Fibroblast of mammary gland (primary cell): ENCODE results near the gene TTC33.

Experiments used
- DNase-seq: peaks from one replicate; pipeline ENCODE4 v3.0.0-alpha.2; 2010; ENCODE audit warnings: low read depth
- H3K4me3 ChIP-seq: 2 replicates; pipeline ENCODE4 v1.5.1; 2011; ENCODE audit warnings: low read depth, mild to moderate bottlenecking, low read length, moderate library complexity; ENCODE audit not compliant: control insufficient read depth
- CTCF ChIP-seq: conservative IDR thresholded peaks from 2 replicates; pipeline ENCODE4 v1.5.1; 2011; ENCODE audit warnings: low read depth, low read length, inconsistent platforms; ENCODE audit not compliant: control insufficient read depth, insufficient read depth

TTC33 gene

DNA sequence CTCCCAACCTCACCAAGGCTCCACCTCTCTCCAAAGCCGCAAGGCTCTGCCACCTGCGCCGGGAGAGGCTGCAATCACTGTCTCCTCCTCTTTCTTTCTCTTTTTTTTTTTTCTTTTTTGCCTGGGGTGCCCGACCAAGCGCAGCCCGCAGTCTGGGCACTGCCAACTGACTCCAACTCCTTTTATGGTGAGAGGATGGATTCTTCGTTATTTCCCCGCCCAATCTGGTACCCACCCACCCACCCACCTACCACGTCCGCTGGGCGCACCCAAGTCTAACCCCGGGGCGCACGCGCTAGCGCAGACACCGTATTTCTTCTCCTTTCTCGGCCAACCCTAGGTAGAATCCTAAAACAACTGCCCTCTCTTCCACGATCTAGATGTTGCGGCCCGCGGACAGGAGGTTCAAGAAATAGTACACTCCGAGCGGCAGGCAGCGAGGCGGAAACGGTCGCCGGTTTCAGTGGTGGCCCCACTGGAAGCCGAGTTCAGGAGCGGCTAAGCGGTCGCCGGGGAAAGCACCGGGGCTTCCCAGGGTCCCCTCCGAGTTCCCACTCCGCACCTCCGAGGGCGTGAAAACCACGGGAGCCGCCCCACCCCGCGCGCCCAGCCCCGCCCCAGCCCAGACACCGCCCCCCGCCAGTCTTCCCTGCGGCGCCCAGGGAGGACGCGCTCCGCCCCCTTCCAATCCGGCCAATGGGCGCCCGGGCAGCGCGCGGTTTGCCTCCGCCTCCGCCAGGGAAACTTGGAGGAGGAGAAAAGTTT lies 76.4 kb downstream of the TTC33 start:
- peak; percentile 83 for DNase-seq
- TF ChIP-seq CTCF, result no peak
- H3K4me3 ChIP-seq, result peak overlapping the region; percentile 73

DNA sequence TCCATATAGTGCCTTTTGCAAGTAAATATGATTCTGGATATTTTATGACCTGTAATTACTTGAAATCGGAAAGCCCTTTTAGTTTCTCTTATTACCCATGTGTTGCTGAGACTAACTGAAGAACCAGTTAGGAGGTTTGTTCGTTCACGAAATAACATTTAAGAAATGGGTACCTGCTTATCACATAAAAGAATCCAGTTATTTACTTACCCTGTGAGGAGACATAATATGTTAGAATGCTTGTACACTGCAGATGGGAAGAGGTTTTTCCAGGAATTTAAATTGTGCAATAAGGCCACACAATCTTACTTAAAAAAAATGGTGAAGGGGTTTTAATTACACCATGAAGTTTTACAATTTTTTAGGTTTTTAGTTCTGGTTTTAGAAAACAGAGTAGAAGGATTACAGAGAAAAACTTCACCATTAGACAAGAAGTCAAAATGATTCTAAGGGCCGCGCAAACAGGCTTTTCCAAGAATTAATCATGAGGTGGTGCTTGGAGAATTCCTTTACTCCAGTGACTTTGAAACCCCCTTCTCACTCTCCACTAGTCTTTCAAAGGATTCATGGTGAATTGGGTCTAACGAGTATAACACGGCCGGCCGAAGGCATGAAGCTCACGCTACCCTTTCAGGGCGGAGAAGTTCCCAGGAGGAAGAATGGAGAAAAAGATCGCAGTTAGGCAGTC lies 77.2 kb downstream of the TTC33 start:
- no peak for DNase-seq
- peak overlapping the region; percentile 73 for H3K4me3 ChIP-seq
- TF ChIP-seq CTCF, result no peak

GRCh38 chr5:40678026-40678425 lies 77.7 kb downstream of the TTC33 start:
- H3K4me3 ChIP-seq, result peak overlapping the region; percentile 15
- no peak for TF ChIP-seq CTCF

GRCh38 chr5:40677456-40677855 lies 78.3 kb downstream of the TTC33 start:
- no peak for TF ChIP-seq CTCF
- DNase-seq, result no peak
- H3K4me3 ChIP-seq, result peak overlapping the region; percentile 2

More at GRCh38 chr5:40678026-40678425, 77.7 kb downstream of the TTC33 start:
- no peak for DNase-seq

- peak overlapping the region; percentile 2 for H3K4me3 ChIP-seq
- TF ChIP-seq CTCF, result no peak
- DNase-seq, result peak; percentile 86
These were observed 79.0 kb downstream of the TTC33 start for GRCh38 chr5:40676613-40677343.

DNA sequence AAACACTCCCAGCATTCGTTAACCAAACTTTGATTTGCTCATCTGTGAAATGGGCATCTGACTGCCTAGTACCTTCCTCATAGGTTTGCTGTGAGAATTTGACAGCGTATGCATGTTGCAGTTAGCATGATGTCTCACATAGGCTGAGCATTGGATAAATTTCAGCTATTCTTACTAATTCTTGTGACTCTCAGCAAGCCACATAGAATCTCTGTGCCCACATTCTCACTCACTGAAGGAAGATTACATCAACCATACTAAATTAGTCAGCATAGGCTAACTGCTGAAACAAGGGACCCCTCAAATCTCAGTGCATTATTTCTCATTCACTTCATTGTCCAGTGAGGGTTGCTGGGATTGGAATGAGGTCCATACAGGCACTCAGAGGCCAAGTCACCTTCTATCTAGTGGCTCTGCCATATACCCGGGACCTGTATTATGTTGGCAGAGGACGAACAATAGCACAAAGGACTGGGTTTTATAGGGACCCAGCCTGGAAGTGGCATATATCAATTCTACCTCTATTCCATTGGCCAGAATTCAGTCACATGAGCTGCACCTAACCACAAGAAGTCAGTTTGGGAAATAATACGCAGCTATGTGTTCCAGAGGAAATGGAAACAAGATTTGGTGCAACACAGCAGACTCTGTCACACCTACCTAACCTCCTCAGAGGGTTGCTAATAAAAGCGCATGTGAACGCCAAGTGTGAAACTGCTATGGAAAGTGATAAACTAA lies 80.2 kb downstream of the TTC33 start:
- no peak for DNase-seq
- no peak overlapping the region for H3K4me3 ChIP-seq
- no peak for TF ChIP-seq CTCF
